Measurements from ENCODE around the gene IFNGR2. TPM values are rescaled to one million over a fixed set of nuclear protein-coding genes. Genes with fewer than 3 reads are reported as not detected.
A peak's percentile ranks its signal among the peaks of the same experiment; 100 is the strongest.

The IFNGR2 gene
- total and polyA plus RNA-seq, 2 donors (not counting 1 experiment from before 2014, with no cell fraction given): 96.0 to 108 TPM

GRCh38 chr21:33360281-33360680, 42.9 kb upstream of the IFNGR2 start:
- peaks cover 2% of the 10 kb centered on the region for H3K9me3 Mint-ChIP-seq (ENCODE audit: insufficient read depth)
- no peak for ATAC-seq (ENCODE audit: low read depth)
- intact Hi-C loops (cut with micrococcal nuclease): loop anchor here (2.0 to 5.0 kb wide), 2 partner anchors 93 to 159 kb away; partner anchors contain the start of gene IL10RB
- H3K27me3 Mint-ChIP-seq: no peaks in the 10 kb centered on the region
- Histone ChIP-seq H2AFZ (ENCODE audit: insufficient read depth, low read depth, low read length, poor library complexity, severe bottlenecking) (no peak overlapping the region), H3K79me2 (ENCODE audit: control insufficient read depth, insufficient read depth, low read length) (no peaks in the 10 kb centered on the region), H3K9ac (ENCODE audit: low read length) (peak overlapping the region; percentile 59), H3K27me3 (replicated peaks in 1 of 4; ENCODE audit: control extremely low read depth in 1 of 4, control insufficient read depth in 3 of 4, insufficient read depth in 4 of 4, low read length in 3 of 4) (no peaks in the 10 kb centered on the region), H3K4me3 (ENCODE audit: control extremely low read depth in 1 of 5, extremely low read depth in 1 of 5, insufficient read depth in 1 of 5, low read depth in 2 of 5, low read length in 4 of 5) (peak overlapping the region in 1 of 5 experiments; percentile 50), H3K9me3 (ENCODE audit: control extremely low read depth in 1 of 3, control insufficient read depth in 2 of 3, insufficient read depth in 1 of 3, low read length in 2 of 3) (peaks cover 0 to 10% (median 5%) of the 10 kb centered on the region in 3 donors), H3K4me1 (ENCODE audit: control insufficient read depth in 2 of 2, insufficient read depth in 2 of 2, low read length in 2 of 2) (peaks cover 37 to 41% of the 10 kb centered on the region in 2 donors), H3K4me2 (replicated peaks; ENCODE audit: low read depth, low read length, poor library complexity, severe bottlenecking) (peak overlapping the region; percentile 67), H3K36me3 (replicated peaks in 1 of 2; ENCODE audit: control extremely low read depth in 1 of 2, control insufficient read depth in 1 of 2, extremely low read depth in 1 of 2, insufficient read depth in 2 of 2, low read length in 1 of 2) (peaks cover 4 to 10% of the 10 kb centered on the region in 2 experiments), H4K20me1 (ENCODE audit: control insufficient read depth, insufficient read depth, low read length, poor library complexity, severe bottlenecking) (no peaks in the 10 kb centered on the region), H3K27ac (ENCODE audit: low read length in 2 of 2) (peak overlapping the region; percentile 31 to 93)
- WGBS (ENCODE audit: insufficient coverage): 66% methylated on average over 3 of the region's 6 CpGs
- TF ChIP-seq EZH2 (IDR thresholded peaks at IDR 0.05; ENCODE audit: borderline replicate concordance, insufficient read depth, low read depth, low read length, poor library complexity, severe bottlenecking) (no peak), CTCF (IDR thresholded peaks at IDR 0.05) (no peak)
- no peak for DNase-seq
- ChIA-PET CTCF (interaction anchor here (0.7 to 11.2 kb wide), 30 partner anchors 10 to 175 kb away, joined by 3 to 265 read pairs (median 16); partner anchors contain the start of genes IFNAR1, IFNGR2, IL10RB and TMEM50B), POLR2A (interaction anchor here (0.7 to 3.3 kb wide), 7 partner anchors 26 to 84 kb away, joined by 6 to 26 read pairs (median 15); partner anchors contain the start of gene IFNAR1)
- H3K4me3 Mint-ChIP-seq: no peak overlapping the region
- H3K4me1 Mint-ChIP-seq: peaks cover 46% of the 10 kb centered on the region
- peak overlapping the region; percentile 70 for H3K27ac Mint-ChIP-seq

All from B cell (primary cell).